HPDE6-E6E7 (cell line): ENCODE measurements around the gene KNL1.
"Not testable (repeated sequence)": the region's sequence is repeated elsewhere in the genome, so short reads cannot be mapped to it uniquely, and the experiment has no call there.

Experiments used
- DNase-seq: peaks from one replicate; pipeline ENCODE4 v3.0.0; 2011; ENCODE audit warnings: missing footprints; ENCODE audit errors: extremely low spot score

Gene KNL1

DNA sequence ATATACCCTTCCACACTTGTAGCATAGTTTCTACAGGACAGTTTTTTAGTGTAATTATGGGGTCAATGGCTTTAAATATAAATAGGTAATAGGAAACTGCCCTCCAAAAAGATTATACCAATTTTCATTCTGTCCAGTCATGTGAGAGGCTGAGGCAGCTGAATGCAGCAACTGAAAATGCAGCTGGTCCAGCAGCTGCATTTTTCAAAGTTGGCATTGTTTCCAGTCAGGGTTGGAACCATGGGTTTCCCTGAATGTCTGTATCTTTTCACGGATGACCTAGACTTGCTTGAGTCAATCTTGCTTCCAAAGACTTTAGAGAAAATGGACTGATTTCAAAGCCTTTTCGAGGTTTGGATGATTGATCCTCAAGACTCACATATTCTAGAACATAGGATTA, 9.9 kb upstream of the KNL1 start:
- no peak for DNase-seq

DNA sequence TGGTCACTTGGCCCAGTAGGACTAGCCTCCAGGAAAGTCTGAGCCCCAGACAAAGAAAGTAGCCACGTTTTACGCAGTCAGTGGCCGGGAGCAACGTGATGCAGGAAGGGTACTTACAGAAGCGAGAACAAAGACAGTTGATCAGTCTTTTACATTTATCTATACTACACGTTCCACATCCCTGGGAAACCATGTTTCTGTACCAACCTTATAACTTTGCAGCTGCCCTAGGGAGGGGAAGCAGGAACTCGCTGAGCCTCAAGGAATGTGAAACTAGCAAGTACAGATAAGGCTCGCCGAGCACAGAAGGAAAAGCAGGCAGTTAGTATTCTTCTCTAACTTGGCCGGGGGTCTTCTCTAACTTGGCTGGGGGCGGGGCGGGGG, 3.4 kb upstream of the KNL1 start:
- no peak for DNase-seq

DNA sequence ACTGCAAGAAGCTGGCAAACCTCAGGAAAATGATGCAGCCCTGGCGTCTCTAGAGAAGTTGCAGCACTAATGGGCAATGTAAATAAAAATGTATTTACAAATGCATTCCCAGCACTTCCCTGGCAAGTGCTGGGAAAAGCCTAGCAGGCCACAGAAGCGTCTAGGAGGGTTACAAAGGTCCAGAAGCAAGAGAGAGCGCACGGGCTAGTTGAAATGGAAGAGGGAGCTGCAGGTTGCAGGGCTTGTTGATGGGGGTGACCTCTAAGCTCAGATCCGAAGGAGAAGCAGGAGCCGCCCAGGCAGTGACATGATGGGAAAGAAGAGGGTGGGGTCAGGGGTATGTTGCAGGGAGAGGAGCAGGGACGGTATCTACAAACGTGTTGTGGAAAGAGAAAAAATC, 2.7 kb upstream of the KNL1 start:
- DNase-seq = no peak

DNA sequence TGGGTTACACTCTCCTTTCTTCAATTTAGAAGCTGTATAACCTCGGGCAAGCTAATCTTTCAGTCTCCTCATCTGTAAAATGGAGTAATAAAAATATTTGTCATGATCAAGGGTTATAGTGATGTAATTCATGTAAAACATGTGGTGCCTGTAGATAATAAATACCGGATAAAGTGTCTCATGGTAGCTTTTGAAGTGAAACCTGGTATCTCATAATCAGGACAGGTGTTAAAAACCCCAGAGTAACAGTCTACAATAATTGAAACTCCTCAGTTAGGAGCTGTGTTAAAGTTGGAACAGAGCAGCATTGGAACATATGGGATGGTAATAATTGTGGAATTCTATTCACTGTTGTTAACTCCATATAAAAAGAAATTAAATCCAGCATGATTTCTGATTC, 884 bp upstream of the KNL1 start:
- DNase-seq = no peak

DNA sequence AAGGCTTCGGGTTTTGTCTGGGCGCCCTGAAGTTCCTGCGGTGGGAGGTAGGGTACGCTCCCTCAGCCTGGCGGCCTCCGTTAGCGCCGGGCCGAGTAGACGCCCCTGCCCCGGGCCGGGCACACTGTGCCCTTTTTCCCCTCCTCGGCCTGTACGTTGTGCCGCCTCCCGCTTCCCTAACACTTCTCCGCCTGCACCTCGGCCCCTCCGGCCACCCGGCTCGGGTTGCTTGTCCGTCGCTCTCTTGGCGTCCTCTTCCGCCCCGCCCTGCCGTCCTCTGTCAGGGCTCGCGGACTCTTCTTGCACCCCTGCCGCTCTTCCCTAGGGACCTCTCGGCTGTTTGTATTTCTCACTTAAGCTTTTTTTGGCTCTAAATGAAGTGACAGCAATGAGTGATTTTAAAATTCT, 384 bp downstream of the KNL1 start:
- DNase-seq = peak; percentile 37

DNA sequence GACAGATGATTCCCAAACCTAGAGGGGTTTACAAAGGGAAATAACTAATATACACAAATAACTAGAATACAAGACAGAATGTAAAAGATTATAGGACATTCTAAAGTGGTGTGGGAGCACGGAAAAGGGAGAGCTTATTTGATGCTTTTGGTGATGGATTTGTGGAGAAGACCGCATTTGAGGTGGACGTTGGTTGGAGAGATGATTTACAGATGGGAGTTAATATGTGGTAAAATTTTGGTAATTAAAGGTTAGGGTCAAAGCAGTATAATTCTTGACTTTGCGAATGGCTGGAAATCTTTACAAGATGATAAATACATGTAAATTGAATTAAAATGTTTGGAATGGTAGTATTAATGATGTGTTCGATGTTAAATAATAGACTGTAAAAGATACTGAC, 1.2 kb downstream of the KNL1 start:
- no peak for DNase-seq

DNA sequence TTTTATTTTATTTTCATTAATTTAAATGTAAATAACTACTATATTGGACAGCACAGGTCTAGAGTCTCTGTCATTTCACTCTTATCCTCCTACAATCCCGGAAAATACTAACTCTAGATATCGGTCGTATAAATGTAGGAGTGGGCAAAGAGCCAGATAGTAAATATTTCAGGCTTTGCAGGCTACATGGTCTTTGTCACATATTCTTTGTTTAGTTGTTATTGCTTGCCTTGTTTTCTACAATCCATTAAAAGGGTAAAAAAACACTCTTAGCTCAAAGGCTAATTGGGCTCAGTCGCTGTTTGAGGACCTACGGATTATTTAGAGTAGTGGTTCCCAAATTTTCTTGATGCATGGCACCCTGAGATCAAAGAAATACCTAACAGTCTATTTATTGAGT, 1.7 kb downstream of the KNL1 start:
- no peak for DNase-seq

DNA sequence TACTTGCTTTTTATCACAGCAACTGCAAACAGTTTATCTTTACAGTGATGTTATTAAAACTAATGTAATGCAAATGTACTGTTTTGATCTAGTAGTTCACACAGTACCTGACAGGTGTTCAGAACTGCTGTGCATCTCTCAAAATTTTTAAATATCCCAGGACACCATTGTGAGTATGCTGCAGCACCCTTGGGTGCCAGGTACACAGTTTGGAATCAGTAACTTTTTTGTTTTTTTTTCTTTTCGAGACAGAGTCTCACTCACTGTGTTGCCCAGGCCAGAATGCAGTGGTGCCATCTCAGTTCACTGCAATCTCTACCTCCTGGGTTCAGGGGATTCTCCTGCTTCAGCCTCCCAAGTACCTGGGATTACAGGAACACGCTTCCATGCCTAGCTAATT, 3.0 kb downstream of the KNL1 start:
- DNase-seq = no peak

DNA sequence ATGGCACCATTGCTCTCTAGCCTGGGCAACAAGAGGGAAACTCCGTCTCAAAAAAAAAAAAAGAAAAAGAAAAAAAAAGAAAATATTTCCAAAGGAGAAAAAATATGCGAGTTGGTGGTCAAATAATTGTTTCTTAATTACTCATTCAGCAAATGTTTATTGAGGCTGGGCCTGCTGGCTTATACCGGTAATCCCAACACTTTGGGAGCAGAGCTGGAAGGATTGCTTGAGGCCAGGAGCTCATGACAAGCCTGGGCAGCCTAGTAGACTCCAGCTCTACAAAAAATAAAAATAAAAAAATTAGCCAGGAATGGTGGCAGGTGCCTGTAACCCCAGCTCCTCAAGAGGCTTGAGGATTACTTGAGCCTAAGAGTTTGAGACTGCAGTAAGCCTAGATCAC, 4.1 kb downstream of the KNL1 start:
- no peak for DNase-seq

DNA sequence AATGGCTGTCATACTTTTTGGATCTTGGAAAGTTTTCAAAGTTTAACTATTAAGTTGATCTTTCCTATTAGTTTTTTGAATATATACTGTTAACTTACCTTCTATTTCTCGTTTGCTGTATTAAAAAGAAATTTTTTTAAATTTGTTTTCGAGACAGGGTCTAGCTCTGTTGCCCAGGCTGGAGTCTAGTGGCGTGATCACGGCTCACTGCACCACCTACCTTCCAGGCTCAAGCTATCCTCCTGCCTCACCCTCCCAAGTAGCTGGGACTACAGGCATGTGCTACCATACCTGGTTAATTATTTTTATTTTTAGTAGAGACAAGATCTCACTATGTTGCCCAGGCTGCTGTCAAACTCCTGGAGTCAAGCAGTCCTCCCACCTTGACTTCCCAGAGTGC, 4.6 kb downstream of the KNL1 start:
- DNase-seq = no peak

DNA sequence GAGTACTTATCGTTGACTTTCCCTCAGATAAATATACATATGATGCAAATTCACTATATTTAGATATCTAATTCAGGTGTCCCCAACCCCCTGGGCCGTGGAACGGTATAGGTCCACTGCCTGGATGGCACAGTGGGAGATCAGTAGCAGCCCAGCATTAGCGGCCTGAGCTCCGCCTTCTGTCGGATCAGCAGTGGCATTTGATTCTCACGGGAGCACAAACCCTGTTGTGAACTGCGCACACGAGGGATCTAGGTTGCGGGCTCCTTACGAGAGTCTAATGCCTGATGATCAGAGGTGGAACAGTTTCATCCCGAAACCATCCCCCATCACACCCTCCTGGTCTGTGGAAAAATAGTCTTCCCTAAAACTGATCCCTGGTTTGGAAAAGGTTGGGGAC, 6.9 kb downstream of the KNL1 start:
- DNase-seq = no peak

DNA sequence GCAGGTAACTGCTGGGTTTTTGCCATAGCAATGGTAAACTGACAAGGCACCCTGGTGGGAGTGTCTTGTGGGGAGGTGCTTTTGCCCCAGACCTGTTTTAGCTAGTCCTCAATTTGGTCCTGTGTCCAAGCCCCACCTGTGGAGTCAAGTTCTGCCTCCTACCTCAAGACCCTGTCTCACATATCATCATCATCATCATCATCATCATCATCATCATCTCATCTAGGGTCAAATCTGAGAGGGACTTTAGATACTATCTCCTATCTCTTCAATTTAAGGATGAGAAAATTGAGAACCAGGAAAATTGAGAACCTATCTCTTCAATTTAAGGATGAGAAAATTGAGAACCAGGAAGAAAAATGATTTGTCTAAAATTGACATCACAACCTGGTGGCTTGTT, 9.9 kb downstream of the KNL1 start:
- no peak for DNase-seq

DNA sequence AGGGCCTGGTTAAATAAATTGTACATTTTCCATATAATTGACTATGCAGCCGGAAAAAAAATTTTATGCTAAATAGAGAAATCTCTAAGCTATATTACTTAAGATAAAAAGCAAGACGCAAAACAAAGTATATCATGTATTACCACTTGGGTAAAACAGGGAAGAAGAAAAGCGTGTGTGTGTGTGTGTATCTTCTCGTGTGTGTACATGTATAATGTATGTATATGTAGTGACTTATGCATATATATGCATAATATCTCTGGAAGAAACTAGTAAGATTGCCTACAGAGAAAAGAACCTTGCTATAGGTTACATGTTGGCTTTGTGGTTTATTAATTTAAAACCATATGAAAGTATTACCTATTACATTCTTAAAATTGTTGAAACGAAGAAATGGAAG, 19.0 kb downstream of the KNL1 start:
- no peak for DNase-seq

DNA sequence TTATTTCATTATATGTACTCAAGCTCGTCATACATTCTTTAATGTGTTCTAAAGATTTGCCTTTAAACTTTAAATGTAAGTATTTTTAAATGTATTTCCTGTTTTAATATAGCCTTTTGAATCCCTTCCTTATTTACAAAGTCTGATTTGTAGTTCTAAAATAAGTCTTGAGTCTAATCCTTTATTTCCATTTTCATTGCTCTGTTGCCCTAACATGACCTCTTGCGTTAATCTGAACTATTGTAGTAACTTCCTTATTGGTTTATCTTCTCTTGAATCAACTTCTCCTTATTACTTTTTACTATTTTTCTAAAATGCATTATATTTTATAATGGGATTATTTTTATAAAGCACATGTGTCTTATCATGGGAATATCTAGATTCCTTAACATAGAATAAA, 24.0 kb downstream of the KNL1 start:
- no peak for DNase-seq

DNA sequence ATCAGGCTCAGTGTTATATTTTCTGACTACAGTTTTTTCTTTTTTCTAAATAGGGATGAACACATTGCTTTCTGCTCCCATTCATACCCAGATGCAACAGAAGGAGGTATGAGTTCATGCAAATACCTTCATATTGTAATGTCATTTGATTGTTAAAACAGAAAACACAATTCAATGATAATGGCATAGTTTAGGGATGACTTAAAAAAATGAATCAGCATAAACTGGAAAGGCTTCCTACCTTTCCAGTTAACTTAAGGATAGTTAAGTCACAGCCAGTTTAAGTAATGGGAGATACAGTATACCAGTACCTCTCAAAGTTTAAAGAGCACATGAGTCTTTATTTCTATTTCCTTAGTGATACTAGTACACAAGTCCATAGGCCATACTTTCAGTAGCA, 24.9 kb downstream of the KNL1 start:
- no peak for DNase-seq

DNA sequence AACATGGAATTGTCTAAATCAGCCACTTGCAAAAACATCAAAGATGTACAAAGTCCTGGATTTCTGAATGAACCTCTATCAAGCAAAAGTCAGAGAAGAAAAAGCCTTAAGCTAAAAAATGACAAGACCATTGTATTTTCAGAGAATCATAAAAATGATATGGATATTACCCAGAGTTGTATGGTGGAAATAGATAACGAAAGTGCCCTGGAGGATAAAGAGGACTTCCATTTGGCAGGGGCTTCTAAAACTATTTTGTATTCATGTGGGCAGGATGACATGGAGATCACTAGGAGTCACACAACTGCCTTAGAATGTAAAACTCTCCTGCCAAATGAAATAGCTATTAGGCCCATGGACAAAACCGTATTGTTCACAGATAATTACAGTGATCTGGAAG, 29.3 kb downstream of the KNL1 start:
- DNase-seq = no peak

DNA sequence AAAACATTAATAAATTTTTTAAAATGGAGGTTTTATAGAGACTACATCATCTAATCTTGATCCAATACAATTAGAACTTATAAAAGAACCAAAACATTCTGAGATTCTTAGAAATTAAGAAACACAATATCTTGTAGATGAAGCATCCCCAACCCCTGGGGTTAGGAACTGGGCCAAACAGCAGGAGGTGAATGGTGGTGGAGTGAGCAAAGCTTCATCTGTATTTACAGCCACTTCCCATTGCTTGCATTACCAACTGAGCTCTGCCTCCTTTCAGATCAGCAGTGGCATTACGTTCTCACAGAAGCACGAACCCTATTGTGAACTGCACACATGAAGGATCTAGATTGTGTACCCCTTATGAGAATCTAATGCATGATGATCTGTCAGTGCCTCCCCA, 36.3 kb downstream of the KNL1 start:
- DNase-seq = no peak

DNA sequence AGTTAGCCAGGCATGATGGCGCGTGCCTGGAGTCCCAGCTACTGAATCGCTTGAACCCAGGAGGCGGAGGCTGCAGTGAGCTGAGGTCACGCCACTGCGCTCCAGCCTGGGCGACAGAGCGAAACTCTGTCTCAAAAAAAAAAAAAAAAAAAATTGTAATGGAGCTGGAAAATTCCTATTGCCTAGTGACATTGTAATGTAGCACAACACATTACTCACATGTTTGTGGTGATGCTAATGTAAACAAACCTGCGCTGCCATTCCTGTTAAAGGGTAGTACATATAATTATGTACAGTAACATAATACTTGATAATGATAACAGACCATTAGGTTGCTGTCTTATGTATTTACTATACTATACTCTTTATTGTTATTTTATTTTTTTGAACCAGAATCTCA, 39.1 kb downstream of the KNL1 start:
- DNase-seq = no peak

DNA sequence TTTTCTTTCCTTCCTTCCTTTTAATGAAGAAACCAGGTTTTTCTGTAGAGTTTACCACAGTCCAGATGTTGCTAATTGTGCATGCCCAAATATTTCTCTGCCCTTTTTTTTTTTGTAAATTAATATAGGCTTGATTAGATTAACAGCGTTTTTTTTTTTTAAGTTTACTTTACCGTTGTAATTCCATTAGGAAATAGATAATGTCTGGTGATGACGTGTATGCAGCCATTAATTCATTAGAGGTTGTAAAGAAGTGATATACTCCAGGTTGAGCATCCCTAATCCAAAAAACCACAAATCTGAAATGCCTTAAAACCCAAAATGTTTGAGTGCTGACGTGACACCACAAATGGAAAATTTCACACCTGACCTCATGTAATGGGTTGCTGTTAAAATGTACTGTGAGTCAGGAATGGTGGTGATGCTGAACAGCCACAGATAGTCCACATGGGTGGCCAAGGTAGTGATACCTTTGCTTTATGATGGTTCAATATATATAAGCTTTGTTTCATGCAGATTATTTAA, 43.2 kb downstream of the KNL1 start:
- no peak for DNase-seq

DNA sequence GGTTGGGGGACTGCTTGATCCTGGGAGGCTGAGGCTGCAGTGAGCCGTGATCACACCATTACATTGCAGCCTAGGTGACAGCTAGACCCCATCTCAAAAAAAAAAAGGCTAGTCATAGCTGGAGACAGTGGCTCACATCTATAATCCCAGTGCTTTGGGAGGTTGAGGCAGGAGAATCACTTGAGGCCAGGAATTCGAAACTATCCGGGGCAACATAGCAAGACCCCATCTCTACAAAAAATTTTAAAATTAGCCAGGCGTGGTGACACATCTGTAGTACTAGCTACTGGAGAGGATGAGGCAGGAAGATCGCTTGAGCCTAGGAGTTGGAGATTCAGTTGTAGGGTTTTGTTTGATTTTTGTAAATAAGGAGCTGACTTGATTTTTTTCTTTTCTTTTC, 45.6 kb downstream of the KNL1 start:
- no peak for DNase-seq

DNA sequence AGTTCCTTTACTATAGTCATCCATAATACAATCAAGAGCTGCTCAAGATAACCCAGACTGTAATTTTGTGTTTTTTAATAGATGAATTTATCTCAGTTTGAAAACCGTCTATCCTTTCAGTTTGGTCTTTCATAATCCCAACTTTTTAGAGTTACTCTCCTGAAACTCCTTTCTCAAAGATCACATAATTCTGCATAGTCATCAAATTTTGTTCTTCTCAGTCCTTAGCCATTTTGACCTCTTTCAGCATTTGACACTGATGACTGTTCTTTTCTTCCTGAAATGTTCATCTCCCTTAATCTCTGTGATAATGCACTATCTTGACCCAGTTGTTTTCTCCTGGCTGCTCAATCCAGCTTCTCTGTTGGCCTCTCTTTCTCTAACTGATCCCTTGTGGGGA, 53.5 kb downstream of the KNL1 start:
- no peak for DNase-seq

DNA sequence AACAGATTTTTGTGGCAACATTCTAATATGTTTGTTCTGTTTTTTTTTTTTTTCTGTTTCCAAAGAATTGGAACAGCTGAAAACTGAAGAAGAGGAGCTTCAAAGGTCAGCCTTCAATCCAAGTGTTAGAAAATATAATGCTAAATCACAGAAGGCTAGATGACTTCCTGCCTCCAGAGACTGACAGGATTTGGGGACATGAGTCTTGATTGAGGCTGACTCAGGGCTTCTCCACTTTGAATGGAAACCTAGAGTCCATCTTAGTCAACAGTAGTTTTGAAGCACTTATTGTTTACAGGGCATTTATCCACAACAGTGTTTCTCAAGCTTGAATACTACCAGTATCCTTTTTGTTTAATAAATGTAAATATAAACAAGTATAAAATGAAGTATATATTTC, 56.4 kb downstream of the KNL1 start:
- DNase-seq = no peak

DNA sequence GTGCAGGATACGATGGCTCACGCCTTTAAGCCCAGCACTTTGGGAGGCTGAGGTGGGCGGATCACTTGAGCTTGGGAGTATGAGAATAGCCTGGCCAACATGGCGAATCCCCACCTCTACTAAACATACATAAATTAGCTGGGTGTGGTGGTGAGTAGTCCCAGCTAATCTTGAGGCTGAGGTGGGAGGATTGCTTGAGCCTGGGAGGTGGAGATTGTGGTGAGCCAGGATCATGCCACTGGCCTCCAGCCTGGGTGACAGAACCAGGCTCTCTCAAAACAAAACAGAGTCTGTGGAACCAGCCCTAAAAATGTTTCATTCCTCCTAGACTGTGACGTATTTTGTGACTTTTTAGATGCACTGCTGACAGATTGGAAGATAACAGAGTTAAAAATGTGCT, 66.6 kb downstream of the KNL1 start:
- no peak for DNase-seq

DNA sequence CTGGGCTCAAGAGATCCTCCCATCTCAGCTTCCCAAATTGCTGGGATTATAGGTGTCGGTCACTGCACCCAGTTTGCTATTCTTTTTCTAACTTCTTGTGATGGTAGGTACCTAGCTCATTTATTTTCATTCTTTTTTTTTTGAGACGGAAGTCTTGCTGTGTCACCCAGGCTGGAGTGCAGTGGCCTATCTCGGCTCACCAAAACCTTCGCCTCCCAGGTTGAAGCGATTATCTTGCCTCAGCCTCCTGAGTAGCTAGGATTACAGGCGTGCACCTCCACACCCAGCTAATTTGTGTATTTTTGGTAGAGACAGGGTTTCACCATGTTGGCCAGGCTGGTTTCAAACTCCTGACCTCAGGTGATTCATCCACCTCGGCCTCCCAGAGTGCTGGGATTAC, 70.9 kb downstream of the KNL1 start:
- DNase-seq = no peak

DNA sequence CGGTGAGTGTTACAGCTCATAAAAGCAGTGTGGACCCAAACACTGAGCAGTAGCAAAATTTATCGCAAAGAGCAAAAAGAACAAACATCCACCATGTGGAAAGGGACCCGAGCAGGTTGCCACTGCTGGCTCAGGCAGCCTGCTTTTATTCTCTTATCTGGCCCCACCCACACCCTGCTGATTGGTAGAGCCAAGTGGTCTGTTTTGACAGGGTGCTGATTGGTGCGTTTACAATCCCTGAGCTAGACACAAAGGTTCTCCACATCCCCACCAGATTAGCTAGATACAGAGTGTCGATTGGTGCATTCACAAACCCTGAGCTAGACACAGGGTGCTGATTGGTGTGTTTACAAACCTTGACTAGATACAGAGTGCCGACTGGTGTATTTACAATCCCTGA, 82.2 kb downstream of the KNL1 start:
- not testable (repeated sequence) for DNase-seq
